GM18861 (cell line): Measurements from ENCODE around the gene PMEPA1.

Experiments
- ATAC-seq: cut with Tn5 transposase; IDR thresholded peaks from one replicate; pipeline ENCODE4 v1.9.1; 2021; ENCODE audit not compliant: unreplicated experiment

The PMEPA1 gene

DNA sequence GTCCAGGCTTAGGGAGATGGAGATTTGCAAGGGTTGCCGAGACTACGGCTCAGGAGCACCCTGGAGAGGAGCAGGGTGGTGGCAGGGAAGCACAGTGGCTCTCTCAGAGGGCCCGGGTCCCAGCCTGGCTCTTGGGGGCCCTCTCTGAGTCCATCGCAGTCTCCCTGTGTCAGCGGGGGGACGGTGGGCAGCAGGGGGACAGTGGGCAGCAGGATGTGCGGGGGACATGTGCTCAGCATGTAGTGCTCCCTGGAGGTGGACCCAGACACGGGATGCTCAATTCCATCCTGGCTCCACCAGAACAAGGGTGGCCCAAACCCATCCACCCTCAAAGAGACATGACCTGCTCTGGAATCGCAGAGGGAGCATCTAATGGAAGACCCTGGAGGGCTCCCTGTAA, 46.6 kb downstream of the PMEPA1 start:
- no peak for ATAC-seq

- no peak for ATAC-seq
Observed at GRCh38 chr20:57662456-57663240, 47.2 kb downstream of the PMEPA1 start.

- ATAC-seq: no peak
Observed at GRCh38 chr20:57661746-57662455, 47.9 kb downstream of the PMEPA1 start.

DNA sequence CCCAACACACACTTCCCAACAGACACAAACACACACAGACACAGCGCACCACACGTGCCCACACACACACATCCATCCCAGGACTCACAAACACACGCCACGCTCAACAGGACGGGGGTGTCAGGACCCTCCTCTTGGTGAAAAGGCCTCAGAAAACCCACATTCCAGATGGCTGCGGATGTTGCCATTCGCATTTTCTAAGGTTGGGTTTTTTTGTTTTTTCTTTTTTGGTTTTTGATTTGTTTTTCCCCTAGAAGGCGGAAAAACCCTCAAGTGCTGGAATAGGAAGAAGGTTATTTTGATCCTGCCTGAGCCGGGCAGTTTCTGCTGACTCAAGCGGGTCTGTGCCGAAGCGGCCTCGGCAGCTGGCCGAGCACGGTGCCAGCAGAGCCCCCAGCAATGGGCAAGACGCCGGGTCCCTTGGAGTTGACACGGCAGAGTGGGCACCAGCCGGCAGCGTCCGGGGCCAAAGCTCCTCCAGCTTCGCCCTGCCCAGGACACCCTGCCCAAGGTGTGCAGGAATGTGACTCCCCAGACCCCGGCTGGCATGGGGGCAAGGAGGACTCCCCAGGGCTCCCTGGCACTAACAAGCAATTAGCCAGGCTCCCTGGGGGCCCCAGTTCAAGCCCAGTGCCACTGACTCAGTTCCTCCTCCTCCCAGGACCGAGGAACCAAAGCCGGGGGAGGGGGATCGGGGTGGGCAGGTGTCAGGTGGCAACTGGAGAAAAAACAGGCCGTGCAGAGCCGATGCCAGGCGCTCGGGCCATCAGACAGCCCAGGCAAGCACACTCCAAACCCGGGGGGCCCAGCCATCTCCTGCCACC, 48.7 kb downstream of the PMEPA1 start:
- no peak for ATAC-seq

GRCh38 chr20:57660181-57660921, 49.5 kb downstream of the PMEPA1 start:
- no peak for ATAC-seq

DNA sequence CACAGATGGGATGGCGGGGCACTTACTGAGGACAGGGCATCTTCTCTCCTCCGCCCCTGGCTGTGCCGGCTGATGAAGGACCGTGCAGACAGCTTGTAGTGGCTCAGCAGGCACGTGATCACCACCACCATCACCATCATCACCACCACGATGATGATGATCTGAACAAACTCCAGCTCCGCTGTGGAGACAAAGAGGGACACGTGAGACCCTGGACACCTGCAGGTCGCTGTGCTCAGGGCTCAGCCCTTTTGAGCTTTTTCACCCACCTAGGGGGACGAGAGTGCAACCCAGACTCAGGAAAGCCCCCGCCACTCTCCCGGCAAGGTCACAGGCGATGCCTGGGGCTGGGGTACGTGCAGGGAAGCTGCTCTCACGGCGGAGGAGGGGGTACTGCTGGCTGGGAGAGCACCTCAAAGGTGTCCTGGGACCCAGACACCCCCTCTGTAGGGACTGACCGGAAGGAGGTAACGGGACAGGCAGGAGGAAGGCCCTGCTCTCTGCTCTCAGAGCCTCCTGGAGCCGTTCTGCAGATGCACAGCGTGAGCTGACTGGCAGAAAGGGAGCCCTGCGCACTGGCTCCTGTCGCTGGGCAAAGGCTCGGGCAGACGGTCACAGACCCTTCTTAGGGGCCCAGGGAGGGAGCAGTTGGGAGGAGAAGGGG, 50.2 kb downstream of the PMEPA1 start:
- no peak for ATAC-seq

GRCh38 chr20:57658833-57659516, 50.8 kb downstream of the PMEPA1 start:
- no peak for ATAC-seq

DNA sequence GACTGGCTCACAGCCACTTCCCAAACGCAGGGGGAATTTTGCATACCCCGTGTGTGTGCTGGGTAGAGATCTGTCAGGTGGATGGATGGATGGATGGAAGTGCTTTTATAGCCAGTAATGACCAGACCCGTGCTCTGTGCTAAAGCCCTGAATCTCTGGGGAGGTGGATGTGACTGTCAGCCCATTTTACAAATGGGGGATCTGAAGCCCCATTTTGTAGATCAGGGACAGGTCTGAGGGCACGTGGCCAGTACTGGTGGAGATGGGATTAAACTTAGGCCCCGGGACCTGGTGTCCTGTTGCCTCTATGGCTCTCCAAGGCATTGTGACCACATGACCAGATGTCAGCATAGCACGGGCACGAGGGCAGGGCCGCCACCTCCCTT, 51.4 kb downstream of the PMEPA1 start:
- no peak for ATAC-seq

GRCh38 chr20:57657535-57658446, 52.0 kb downstream of the PMEPA1 start:
- ATAC-seq: no peak

DNA sequence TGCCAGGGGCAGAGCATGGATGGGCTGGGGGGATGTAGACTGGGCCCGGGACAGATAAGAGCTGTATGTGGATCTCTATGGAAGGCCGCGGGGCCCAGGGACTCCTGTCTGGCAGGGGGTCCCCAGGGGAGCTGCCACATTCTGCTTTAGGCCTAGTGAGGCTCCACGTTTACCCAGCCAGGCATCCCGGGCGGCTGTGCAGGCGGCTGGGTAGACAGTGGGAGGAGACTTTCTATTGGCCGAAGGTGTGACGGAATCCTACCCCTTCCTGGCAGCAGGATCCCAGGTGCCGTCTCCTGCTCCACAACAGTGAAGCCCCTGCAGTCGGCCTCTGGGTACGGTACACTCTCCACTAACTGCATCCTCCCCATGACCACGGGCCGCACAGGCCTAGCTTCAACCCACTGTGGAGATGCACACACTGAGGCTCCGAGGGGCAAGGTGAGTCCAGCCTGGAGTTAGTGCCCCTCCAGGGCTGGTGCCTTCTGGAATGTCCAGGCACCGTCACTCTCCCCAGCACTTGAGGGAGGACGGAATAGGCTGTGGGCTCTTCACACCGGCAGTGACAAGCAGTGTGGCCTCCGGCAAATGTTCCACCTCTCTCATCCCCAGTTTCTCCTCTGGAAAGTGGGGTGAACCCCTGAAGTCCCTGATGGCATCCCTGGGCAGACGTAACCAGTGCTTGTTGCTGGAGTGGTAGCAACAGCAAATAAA, 52.8 kb downstream of the PMEPA1 start:
- no peak for ATAC-seq

GRCh38 chr20:57656252-57656820, 53.5 kb downstream of the PMEPA1 start:
- no peak for ATAC-seq

DNA sequence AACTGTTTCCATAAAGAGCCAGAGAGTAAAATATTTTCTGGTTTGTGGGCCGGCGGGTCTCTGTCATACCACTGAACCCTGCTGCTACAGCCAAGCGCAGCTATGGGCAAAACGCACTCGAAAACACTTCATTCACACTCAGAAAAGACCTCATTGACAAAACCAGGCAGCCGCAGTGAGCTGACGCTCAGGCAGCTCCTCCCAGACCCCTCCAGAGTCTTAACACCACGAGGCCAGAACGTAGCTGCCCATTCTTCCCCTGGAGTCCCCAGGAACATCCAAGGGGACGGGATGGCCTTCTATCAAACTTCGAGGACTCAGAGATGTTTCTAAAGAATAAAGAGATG, 54.0 kb downstream of the PMEPA1 start:
- no peak for ATAC-seq

DNA sequence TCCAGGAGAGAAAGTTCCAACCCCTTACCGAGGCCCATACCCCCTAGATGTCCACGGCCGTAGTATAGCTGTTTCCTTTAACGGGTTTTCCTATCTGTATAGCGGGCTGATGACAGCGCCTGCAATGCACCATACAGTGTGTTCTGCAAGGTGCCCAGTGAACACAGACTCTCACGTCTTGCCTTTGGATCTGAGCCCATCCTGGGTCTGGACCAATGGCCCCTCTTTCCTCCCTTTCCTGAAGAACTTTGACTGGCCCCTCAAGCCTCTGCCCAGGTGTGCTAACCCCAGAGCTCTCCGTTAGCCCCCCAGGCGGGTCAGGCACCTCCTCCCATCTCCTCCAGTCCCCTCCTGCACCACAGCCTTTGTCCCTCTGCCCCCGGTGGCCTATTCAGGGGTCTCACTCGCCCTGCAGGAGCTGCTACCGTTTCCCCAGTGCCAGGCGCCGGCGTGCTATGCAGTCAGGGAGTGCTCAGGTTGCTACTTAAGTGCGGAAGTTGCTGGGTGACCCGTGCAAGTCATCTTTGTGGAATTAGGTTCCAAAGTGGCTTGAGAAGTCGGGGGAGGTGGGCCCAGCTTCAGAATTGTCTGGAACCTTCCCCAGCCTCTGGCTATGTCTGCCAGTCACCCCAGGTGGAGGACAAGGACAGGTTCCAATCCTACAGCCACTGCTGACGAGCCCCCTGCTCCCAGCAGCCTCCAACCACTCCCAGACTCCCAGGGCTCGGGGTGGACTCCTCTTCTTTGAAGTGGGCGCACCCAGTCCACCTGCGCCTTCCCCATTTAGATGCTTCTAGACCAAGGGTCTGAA, 54.6 kb downstream of the PMEPA1 start:
- no peak for ATAC-seq

- ATAC-seq: no peak
Observed at GRCh38 chr20:57654363-57654997, 55.3 kb downstream of the PMEPA1 start.

- no peak for ATAC-seq
Observed at GRCh38 chr20:57653910-57654309, 55.9 kb downstream of the PMEPA1 start.

- ATAC-seq: no peak
Observed at GRCh38 chr20:57653546-57653900, 56.3 kb downstream of the PMEPA1 start.
